HFFc6 (cell line): ENCODE measurements around the gene NECTIN2. TPM values are rescaled to one million over a fixed set of nuclear protein-coding genes. Genes with fewer than 3 reads are reported as not detected.
"Not testable (repeated sequence)": the region's sequence is repeated elsewhere in the genome, so short reads cannot be mapped to it uniquely, and the experiment has no call there.

Experiments used
- DNase-seq: peaks from one replicate; pipeline ENCODE4 v3.0.0-alpha.2; 2018
- H3K27ac Mint-ChIP-seq: 2 replicates; pipeline ENCODE4 v1.8.0; 2020; ENCODE audit warnings: mild to moderate bottlenecking, mixed read lengths
- H3K27me3 Mint-ChIP-seq: 2 replicates; pipeline ENCODE4 v1.8.0; 2021; ENCODE audit warnings: mild to moderate bottlenecking, moderate library complexity, mixed read lengths; ENCODE audit not compliant: insufficient read depth
- H3K36me3 Mint-ChIP-seq: 2 replicates; pipeline ENCODE4 v1.8.0; 2021; ENCODE audit warnings: low read depth, mixed read lengths
- H3K4me1 Mint-ChIP-seq: 2 replicates; pipeline ENCODE4 v1.8.0; 2020; ENCODE audit warnings: low read depth, mixed read lengths
- H3K4me3 Mint-ChIP-seq: 2 replicates; pipeline ENCODE4 v1.8.0; 2020; ENCODE audit warnings: mild to moderate bottlenecking, moderate library complexity, mixed read lengths
- H3K9me3 Mint-ChIP-seq: 2 replicates; pipeline ENCODE4 v1.8.0; 2020; ENCODE audit warnings: mild to moderate bottlenecking, mixed read lengths
- total RNA-seq, 6 experiments: library from RNA; stranded (reverse); fragmentation: NEBNext Ultra II Directional; extraction: Animal tissue kit (Norgen Biotek cat#: 25700); gene quantifications; 2 replicates in 1 of 6; 3 replicates in 5 of 6; pipeline ENCODE4 v1.2.3, GENCODE V29; 2021
- TF ChIP-seq, protein P1 (sequence below): fragments of 200-600 bp; sonication (generic); IDR thresholded peaks from 2 replicates; pipeline ENCODE4 v1.5.0; 2021; ENCODE audit warnings: antibody characterized with exemption, mild to moderate bottlenecking

NECTIN2 gene
- total RNA-seq, 6 experiments from 2014 or later, result 126 to 152 (median 148) TPM

DNA sequence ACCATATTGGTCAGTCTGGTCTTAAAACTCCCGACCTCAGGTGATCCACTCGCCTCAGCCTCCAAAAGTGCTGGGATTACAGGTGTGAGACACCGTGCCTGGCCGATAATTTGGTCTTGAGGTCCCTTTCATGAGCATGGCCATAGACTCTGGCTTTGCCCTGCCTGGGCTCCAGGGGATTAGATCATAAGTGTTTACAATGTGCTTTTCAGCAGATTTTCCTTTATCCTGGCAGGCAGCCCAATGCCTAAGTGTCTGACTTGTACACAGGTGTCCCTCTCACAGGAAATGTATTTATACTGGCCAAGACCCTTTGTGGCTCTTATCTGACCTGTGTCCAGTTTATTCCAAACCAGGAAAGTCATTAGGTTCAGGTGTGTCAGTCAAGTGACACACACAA, 21.3 kb upstream of the NECTIN2 start:
- Mint-ChIP-seq H3K27me3 (peaks cover 28% of the 10 kb centered on the region), H3K9me3 (no peaks in the 10 kb centered on the region), H3K27ac (no peak overlapping the region), H3K4me1 (no peaks in the 10 kb centered on the region), H3K4me3 (no peak overlapping the region), H3K36me3 (no peaks in the 10 kb centered on the region)
- DNase-seq, result no peak
- TF ChIP-seq, protein P1, sequence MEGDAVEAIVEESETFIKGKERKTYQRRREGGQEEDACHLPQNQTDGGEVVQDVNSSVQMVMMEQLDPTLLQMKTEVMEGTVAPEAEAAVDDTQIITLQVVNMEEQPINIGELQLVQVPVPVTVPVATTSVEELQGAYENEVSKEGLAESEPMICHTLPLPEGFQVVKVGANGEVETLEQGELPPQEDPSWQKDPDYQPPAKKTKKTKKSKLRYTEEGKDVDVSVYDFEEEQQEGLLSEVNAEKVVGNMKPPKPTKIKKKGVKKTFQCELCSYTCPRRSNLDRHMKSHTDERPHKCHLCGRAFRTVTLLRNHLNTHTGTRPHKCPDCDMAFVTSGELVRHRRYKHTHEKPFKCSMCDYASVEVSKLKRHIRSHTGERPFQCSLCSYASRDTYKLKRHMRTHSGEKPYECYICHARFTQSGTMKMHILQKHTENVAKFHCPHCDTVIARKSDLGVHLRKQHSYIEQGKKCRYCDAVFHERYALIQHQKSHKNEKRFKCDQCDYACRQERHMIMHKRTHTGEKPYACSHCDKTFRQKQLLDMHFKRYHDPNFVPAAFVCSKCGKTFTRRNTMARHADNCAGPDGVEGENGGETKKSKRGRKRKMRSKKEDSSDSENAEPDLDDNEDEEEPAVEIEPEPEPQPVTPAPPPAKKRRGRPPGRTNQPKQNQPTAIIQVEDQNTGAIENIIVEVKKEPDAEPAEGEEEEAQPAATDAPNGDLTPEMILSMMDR, result no peak

DNA sequence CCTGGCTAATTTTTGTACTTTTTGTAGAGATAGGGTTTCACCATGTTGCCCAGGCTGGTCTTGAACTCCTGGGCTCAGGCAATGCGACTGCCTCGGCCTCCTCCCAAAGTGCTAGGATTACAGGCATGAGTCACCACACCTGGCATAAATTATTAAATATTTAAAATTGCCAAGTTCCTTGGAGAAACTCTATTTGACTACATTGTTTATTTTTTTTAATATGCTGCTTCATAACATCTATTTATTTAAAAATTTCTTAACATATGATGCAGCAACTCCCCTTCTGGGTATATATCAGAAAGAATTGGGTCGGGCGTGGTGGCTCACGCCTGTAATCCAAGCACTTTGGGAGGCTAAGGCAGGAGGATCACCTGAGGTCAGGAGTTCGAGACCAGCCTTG, 13.2 kb upstream of the NECTIN2 start:
- H3K27me3 Mint-ChIP-seq, result peaks cover 15% of the 10 kb centered on the region
- H3K27ac Mint-ChIP-seq, H3K9me3 Mint-ChIP-seq, H3K4me3 Mint-ChIP-seq, DNase-seq, H3K4me1 Mint-ChIP-seq, H3K36me3 Mint-ChIP-seq: not testable (repeated sequence)

DNA sequence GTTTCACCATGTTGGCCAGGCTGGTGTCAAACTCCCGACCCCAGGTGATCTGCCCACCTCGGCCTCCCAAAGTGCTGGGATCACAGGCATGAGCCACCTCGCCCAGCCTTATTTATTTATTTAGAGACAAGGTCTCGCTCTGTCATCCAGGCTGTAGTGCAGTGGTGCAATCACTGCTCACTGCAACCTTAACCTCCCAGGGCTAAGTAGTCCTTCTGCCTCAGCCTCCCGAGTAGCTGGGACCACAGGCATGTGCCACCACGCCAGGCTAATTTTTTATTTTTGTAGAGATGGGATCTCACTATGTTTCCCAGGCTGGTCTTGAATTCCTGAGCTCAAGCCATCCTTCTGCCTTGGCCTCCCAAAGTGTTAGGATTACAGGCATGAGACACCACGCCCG, 11.7 kb upstream of the NECTIN2 start:
- H3K4me1 Mint-ChIP-seq, H3K9me3 Mint-ChIP-seq, H3K36me3 Mint-ChIP-seq, H3K27ac Mint-ChIP-seq, DNase-seq, H3K4me3 Mint-ChIP-seq: not testable (repeated sequence)
- peaks cover 14% of the 10 kb centered on the region for H3K27me3 Mint-ChIP-seq

DNA sequence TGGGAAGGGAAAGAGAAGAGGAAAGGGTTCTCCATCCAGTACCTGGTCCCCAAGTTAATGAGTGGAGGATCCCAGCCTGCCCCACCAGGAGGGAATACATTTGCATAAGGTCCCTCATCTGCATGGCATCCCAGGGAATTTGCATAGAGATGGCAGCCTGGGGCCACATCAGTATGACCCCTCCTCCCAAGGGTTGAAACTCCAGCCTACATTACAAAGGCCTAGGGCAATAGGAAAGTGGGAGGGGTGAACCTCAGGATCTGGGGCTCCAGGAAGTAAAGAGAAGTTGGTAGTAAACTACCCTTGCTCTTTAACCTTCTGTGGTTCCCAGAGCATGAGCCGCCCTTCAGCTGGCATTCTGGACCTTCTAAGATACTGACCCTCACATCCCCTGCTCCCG, 6.8 kb upstream of the NECTIN2 start:
- TF ChIP-seq, protein P1, result no peak
- Mint-ChIP-seq H3K9me3 (no peaks in the 10 kb centered on the region), H3K27ac (no peak overlapping the region), H3K4me1 (no peaks in the 10 kb centered on the region), H3K4me3 (no peak overlapping the region), H3K27me3 (peaks cover 9% of the 10 kb centered on the region), H3K36me3 (no peaks in the 10 kb centered on the region)
- DNase-seq, result no peak

DNA sequence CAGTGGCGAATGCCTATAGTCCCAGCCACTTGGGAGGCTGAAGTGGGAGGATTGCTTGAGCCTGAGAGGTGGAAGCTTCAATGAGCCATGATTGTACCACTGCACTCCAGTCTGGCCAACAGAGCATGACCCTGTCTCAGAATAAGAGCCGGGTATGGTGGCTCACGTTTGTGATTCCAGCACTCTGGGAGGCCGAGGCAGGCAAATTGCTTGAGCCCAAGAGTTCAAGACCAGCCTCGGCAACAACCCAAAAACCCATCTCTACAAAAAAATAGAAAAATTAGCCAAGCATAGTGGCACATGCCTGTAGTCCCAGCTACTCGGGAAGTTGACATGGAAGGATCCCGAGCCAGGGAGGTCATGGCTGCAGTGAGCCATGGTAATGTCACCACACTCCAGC, 5.3 kb upstream of the NECTIN2 start:
- DNase-seq, result no peak
- no peak overlapping the region for H3K4me3 Mint-ChIP-seq
- peaks cover 9% of the 10 kb centered on the region for H3K4me1 Mint-ChIP-seq
- TF ChIP-seq, protein P1, result no peak
- H3K27me3 Mint-ChIP-seq, result peaks cover 13% of the 10 kb centered on the region
- no peaks in the 10 kb centered on the region for H3K36me3 Mint-ChIP-seq
- H3K27ac Mint-ChIP-seq, result no peak overlapping the region
- H3K9me3 Mint-ChIP-seq, result no peaks in the 10 kb centered on the region

DNA sequence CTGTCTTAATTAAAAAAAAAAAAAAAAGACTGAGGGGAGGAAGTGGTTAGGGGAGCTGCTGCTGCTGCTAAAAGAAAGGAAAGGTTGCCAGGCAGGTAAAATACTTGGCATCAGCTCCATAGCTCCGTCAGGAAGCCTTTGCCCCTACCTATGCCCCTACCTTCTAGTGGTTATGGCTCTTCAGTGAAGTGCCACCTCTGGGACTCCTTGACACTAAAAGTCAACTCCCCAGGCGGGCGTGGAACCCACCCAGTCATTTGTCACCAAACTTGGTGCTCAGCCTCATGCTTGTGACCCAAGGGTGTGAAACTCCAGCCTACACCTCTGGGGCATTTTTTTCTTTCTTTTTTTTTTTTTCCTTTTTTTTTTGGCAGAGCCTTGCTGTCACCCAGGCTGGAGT, 4.9 kb upstream of the NECTIN2 start:
- Mint-ChIP-seq H3K4me1 (peaks cover 9% of the 10 kb centered on the region), H3K9me3 (no peaks in the 10 kb centered on the region), H3K27ac (no peak overlapping the region), H3K4me3 (no peak overlapping the region), H3K36me3 (no peaks in the 10 kb centered on the region), H3K27me3 (peaks cover 14% of the 10 kb centered on the region)
- TF ChIP-seq, protein P1, result no peak
- no peak for DNase-seq

DNA sequence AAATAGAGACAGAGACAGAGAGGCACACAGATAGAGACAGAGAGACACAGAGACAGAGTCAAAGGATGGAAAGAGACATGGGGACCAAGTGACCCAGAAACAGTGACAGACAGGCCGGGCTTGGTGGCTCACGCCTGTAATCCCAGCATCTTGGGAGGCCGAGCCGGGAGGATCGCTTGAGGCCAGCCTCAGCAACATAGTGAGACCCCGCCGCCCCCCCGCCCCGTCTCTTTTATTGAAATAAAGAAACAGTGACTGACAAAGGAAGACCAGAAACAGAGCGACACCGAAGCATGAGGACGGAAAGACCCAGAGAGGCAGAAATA, 848 bp upstream of the NECTIN2 start:
- TF ChIP-seq, protein P1, result no peak
- Mint-ChIP-seq H3K9me3 (no peaks in the 10 kb centered on the region), H3K4me1 (peaks cover 31% of the 10 kb centered on the region), H3K27me3 (peaks cover 11% of the 10 kb centered on the region), H3K27ac (peak overlapping the region; percentile 91), H3K36me3 (peaks cover 9% of the 10 kb centered on the region), H3K4me3 (peak overlapping the region; percentile 95)
- DNase-seq, result no peak
